ENCODE data around the gene LIPH.

Gene LIPH

DNA sequence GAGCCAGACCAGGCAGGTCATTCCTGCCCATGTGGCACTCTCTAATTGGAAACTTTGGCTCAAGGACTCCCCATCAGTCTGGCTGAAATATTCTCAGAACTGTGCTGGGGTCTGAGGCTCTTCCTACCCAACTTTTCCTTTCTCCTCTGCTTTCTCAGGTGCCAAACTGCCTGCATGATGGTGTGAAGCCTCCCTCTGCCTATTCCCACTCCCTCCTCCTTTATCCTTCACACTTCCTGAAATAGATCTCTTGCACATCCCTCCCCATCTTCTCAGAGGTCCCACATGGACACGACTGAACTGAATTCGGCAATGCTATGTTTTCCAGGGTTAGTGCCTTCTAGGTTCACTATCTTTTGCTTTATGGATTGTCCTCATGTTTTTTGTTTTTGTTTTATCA is 12.5 kb downstream of the LIPH start:
- DNase-seq, result no peak

DNA sequence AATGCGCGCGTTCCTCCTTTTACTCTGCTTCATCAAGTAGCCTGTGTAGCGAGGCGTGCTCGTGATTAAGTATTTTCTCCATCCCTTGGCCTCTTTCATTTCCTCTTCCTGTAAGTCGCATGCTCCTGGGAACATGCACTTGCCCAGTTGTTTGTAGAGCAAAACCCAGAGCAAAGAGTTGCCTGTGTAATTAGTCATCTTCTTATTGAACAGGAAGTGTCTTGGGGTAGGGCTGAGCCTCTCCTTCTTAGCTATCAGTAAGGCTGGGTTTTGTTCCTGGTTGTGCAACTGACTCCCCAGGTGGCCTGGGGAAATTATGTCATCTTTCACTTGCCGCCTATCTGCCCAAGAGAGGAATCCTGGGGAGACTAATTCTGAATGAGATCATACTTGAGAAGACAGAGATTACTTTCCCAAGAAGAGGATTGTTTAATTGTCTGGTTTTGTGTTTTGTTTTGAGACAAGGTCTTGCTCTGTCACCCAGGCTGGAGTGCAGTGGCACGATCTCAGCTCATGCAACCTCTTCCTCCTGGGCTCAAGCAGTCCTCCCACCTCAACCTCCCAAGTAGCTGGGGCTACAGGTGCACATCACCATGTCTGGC is 14.9 kb downstream of the LIPH start:
- DNase-seq, result peak; percentile 94 to 95

DNA sequence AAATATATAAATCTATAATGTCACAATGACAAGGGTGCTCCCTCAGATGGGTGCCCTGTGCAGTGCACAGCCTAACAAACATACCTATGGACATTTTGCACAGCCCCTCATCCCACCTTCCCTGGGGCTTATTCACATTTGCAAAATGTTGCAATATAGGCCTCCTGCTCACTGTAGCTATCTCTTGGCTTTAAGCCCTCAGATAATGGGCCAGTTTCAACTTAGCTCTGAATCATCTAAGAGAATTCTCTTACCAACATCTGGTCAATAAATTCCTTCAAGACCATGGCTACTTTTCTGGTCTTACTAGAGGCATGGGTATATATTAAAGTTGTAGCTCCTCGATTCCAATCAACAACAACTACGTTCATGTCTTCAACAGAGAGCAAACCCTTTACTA is 17.9 kb downstream of the LIPH start:
- DNase-seq, result no peak

DNA sequence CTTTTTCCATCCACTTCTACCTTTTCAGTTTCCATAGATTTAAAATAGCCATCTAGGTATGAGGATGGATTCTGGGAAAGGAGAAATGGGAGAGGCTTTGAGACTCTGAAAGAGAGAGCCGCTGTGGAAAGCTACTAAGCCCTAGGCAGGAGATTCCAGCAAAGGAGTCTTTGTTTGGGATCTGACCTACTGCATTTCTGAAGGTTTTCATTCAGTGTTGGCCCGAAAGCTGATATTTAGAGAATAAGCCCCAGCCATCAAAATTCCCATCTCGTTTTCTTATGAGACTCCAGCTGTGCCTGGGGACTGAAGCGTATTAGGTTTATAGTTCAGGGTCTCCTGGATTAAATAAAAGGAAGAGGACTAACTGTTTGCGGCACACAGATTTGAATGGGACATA is 19.5 kb downstream of the LIPH start:
- DNase-seq, result no peak

DNA sequence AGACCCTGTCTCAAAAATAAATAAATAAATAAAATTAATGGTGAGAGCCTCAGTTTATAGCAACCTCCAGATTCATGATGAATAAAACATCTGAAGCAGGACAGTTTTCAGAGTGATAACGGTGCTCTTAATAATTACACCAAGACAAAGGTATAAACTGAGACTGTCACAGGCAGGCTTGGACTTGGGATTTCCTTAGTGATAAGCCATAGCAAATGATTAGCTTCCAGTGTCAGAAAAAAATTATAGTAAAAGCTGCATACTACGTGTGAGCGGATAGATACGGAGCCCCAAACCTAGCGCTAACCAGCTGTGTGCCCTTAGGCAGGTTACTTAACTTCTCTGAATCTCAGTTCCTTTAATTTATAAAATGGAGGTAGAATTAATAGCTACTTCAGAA is 21.5 kb downstream of the LIPH start:
- DNase-seq, result no peak

DNA sequence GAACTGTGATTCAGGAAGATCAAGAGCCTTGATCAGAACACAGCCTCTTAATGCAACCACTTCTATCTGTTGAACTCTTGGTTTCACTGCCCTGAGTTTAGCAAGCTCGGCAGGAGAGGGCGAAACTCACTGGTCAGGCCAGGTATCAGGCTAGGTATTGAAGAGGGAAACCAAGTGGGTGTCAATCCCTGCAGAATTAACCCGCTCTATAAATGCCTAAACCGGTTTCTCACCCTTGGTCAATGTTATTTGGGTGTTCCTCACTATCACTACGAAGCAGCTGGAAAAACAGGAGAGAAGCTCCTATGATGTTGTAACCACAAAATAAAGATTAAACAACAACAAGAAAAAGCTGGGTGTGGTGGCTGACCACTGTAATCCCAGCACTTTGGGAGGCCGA is 23.9 kb downstream of the LIPH start:
- no peak for DNase-seq

DNA sequence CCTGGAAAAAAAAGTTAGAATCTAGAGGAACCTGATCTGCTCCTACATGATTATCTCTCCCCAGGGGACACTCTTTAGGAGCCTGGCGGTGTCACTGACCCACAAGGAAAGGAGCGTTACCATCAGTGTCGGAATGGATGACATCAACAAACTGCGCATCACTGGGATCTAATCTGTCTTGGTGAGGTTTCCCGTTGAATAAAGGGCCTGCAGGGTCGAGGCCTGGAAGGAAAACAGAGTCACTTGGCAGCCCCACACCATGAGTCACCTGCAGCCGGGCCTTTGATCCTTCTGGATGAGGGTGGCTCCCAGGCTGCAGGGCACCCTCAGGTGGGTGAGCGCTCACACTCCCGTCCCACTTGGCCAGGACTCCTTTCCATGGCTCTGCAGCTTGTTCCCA is 25.0 kb downstream of the LIPH start:
- DNase-seq, result no peak

DNA sequence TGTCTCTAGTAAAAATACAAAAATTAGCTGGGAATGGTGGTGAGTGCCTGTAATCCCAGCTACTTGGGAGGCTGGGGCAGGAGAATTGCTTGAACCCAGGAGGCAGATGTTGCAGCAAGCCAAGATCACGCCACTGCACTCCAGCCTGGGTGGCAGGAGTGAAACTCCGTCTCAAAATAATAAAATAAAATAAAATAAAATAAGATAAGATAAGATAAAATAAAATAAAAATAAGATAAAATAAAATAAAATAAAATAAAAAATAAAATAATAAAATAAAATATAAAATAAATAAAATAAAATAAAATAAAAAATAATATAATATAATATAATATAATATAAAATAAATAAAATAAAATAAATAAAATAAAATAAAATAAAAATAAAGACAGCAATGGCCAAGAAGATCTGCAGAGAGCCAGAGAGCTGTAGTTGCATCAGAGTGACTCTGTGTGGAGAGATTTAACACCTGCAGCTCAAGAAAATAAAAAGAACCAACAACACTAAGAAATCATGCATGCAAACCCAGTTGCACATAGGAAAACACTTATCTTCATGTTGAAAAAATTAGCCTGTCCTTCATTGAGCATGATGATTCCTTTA is 25.9 kb downstream of the LIPH start:
- DNase-seq, result no peak

DNA sequence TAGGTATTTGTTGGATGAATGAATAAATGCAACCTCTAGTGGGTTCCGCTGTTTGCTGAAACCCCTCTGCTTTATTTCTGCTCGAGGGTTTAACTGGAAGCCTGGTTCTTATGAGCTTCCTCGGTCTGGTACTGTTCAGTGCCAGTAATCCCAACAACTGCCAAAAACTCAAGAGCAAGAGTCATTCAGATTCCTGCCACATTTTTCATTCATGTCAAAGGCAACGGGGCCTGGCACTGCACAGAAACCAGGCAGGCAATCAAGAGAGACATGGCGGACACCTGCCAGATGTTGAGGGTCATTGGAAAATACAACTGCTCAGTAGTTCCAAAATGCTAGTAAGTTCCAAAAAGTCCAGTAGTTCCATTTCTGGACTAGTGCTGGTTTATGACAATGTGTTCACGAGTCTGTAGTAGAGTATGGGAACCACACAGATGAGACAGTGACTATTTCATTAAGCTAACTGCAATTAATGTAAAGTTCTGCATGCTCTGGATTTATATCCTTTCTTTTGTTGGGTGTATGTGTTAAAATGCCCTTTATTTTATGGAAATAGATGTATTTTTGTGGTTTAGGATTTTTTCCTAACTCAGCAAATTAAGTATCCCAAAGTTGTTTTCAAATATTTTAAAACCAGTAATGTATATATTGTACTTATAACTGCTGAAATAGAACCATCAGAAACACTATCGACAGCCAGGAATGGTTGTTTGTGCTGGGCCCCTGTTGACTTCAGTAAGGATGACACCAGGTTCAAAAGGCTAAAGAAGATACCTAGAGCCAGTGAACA is 30.8 kb downstream of the LIPH start:
- DNase-seq, result no peak

DNA sequence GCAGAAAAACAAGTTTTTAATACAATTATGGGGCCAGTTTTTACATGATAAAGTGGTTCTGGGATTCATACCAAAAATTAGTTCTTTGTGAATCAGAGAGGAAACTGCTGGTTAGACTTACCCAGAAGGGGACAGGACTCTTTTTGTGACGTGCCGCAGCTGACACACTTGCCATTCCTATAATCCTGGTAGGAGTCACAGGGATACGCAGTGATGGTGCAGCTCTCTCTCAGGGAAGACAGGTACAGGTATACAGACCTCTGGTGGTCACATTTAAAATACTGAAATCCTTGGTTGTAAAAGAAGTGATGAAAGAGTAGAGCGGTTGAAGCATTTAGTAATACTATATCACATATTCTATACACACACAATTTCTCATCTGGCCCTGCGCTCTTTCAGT is 33.4 kb downstream of the LIPH start:
- no peak for DNase-seq

DNA sequence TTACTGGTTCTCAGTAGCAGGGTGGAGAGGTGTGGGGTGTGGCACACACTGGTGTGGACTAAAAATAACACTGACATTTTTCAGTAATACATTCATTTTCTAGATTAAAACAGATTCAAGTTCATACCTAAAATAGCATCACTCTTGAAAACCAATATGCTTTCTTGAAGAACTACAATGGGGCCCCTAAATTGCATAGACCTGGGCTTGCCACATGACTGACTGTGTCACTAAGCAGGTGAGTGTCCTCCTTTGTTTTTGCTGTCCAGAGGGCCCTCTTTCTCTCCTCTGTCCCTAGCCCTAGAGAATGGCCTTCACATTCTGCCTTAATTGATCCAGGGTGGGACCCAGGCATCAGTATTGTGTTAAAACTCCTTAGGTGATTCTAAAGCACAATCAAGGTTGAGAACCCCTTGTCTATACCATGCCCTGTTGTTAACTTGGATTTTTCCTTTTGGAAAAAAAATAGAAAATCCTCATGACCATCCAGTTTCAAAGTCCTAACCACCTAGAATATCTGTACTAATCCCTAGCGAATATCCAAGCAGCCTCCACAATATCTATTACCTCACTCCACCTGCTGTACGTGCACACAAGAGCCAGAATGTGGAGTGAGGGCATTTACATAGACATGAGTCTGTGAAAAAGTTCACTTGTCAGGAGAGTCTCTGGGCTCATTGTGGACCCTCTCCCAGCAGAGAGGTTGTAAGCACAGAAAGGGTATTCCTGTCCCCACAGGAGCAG is 34.8 kb downstream of the LIPH start:
- no peak for DNase-seq

DNA sequence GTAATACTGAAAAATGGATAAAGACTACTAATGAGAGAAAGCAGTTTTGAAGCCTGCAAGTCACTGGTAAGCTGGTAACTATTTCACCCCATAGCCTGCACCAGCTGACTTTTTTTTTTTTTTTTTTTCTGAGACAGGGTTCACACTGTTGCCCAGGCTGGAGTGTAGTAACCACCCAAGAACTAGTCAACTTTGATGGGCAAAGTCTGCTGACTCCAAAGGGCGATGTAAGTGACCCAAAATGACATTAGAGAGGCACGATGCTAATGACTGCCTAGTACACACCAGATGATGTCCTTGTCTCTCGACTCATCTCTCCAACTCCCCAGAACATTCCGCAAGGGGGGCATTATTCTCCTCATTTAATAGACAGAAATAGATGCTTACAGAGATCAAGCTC is 40.7 kb downstream of the LIPH start:
- DNase-seq, result no peak

DNA sequence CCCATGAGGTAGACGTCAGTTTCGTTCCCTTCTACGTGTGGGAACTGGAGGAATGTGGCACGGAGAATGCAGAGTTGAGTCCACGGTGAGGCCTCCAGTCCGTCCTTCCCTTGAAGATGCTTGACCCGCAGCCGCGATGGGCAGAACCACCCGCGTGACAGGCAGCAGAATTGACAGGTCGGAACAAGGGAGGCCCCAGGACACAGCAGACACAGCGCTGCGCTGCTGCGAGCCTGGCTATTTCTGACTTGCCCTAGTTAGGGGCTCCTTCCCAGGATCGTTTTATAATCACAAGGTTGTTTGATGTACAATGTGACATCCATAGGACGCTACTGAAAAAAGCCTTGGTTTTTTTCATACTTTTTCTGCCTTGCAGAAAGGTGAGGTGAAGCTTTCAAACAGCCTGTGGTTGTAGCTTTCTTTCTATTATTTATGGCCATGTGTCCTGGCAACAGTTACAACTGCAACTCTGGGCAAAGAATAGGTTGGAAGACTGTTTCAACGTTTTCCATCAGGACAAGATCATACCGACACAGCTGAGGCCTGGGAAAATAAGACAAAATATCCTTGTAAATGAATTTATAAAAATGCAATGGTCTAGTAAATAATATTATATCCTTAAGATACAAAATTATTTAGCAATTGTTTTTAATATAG is 43.9 kb downstream of the LIPH start:
- DNase-seq, result no peak

DNA sequence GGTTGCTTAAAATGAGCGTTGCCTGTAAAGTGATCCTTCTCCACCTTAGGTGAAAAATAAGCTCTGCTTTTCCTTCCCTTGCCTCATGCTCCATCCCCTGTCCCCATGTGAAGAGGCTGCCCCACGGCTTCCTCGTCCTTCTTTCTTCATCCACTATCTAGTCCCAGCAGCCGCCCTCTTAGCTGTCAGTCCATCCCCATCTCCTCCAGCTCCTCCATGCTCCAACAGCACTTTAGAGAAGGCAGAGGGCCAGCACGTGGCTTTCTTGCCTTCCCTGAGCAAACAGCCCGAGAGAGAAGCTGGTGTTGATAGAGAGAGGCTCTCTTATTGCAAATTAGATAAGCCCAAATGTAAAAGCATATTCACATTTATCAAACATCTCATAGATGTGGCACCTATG is 44.5 kb downstream of the LIPH start:
- DNase-seq, result no peak

DNA sequence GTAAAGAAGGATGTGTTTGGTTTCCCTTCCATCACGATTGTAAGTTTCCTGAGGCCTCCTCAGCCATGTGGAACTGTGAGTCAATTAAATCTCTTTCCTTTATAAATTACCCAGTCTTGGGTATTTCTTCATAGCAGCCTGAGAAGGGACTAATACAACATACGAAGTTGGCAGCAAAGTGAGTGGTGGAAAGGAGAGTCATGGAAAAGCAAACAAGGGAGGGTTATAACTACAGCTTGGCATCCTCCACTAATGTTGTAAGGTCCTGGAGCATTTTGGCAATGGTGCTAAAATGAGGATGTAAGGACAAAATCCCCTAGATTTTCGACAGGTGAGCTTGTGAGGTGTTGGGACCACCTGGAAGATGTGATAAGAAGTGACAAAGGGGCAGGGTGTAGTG is 47.8 kb downstream of the LIPH start:
- no peak for DNase-seq

DNA sequence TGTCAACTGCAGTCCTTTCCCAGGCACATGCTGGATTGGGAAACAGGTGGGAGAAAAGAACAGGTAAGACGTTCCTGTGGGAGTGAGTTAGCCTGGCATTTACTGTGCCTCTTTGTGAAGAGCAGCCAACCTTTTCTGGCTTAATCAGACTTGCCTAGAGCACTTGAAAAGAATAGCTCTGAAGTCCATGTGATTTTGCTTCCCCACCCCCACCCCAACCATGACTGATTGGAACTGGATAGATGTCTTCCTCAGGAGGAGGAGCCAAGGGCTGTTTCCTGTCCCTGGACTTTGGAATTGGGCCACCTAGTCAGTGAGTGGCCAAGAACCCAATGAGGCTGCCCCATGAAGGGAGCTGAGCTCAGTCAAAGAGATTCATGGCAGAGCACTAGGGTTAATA is 48.9 kb downstream of the LIPH start:
- DNase-seq, result no peak

DNA sequence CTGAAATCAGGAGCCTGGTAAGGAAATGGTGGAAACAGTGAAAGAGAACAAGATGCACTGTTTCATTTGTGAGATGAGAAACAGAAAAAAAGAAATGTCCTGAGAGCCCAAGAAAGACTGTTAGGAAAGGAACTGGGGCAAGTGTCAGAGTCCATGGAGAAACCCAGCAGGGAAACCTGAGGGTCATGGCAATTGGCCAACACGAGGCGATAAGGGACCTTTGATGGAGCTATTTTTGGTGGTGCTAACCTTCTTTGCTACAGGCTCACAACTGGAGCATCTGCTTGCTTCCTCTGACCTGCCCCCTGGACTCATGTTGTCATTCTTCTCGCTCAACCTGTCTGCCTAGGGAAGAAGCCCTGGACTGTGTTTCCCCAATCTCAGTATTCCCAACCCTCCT is 49.4 kb downstream of the LIPH start:
- no peak for DNase-seq

DNA sequence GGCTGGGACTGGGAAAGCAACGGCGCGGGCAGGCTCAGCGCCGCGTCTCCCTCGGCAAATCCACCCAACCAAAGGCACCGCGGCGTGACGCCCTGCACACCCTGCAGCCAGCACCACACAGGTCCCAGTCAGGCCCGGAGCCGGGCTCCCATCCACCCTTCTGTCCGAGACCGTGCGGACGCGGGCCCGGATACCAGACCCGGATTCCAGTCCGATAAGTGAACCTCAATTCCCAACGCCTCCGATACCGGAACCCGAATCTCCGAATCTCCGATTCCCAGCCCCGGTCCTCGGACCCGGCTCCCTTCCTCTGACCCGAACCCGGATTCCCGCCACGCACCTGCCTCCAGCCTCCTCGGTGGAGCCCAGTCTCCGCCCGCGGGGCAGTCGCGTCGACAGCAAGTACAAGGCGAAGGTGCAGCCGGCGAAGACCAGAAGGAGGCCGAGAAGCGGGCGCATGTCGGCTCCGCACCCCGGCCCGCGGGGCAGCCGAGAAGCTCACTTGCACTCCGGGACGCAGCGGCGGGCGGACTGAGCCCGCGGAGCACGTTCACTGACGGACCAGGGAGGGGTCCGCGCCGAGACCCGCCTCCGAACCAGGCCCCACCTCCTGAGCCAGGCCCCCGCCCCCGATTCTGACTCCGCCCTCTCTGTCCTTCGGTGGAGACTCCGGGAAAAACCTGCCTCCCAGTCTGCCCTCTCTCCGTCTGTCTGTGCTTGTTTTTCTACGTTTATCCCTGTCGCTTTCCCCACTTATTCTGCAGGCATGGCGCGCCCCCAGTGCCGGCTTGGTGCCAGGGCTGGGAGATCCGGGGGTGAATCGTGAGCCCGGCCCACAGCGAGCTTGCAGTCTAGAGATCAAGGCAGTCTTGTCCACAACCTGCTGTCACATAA is 53.6 kb downstream of the LIPH start, which contains the start of gene TMEM41A:
TSS of gene TMEM41A (minus strand) at position 533 of the 894 bp plus-strand sequence. CDS start at position 459, 74 bp downstream.
- peak; percentile 88 to 91 for DNase-seq

DNA sequence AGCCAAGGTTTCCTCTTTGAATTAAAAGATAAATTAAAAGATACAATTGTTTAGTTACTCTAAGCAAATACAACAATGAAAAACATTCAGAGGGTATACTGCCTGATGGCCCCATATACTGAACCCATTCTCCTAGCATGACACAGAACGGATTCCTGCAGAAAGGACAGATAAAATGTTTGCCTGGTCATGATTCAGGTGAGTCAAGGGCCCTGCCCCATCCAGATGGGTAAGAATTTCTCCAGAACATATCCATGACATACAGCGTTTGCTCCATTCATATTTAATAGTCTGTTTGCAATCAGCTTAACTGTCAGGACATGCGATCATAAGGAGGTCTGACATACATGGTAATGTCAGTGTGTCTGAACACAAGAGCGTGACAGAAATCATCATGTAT is 62.1 kb downstream of the LIPH start:
- no peak for DNase-seq

DNA sequence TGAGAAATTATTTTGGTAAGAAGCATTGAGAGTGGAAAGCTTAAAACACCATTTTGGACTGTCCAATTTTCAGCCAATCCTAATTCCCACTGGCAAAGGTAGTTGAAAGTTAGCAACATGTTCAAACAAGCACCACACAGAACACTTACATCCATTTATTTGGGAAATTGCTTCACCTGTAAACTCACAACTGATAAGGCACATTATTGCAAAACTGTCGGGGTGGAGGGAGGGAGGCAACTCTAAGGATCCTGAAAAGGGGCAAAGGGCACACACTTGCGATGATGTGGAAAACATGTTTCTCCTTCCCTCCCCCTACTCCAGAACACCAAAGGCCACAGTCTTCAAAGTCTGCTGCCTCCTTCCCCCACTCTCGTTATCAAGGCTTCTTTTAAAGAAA is 62.9 kb downstream of the LIPH start:
- no peak for DNase-seq

DNA sequence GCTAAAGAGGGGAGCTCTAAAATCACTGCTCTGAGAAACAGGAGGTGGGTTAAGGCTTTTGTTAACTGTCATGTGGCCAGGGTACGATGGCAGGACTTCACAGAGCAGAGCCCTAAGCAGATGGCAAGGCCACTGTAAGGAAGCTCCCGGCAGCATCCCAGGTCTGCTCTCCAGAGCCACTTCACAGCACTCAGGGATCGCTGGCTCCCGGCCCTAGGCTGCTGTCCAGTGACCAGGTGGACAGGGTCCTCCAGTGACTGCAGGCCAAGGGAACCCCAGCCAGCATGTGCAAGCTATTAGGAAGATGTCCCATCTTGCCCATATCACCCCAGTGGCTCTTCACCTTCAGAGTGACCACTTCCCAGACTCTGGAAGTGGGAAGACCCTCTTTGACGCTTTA is 63.9 kb downstream of the LIPH start:
- DNase-seq, result no peak

DNA sequence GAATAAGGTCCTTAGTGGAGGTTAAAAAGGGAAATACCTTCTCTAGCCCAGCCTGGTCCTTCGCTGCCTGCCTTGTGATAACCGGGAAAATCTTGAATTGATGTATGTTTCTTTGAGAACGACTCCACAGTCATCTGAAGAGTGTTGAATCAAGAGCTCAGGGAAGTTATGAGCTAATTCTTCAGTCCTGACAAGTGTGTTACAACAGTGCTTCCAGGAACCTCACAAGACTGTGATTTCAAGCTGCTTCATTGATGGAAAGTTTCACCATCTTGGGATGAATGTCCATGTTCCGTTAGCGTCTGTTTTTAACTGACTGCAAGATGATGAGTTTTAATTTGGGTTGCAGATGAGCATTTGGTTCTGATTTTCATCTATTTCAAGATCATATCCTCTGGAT is 66.0 kb downstream of the LIPH start:
- no peak for DNase-seq
